Smooth muscle cell (in vitro differentiated cells): Measurements from ENCODE around the gene NRXN3. TPM values are rescaled to one million over a fixed set of nuclear protein-coding genes. Genes with fewer than 3 reads are reported as not detected.

ENCODE experiments used
- DNase-seq: peaks from one replicate; lab custom pipeline; 2025; ENCODE audit not compliant: unreplicated experiment; lab: John Stamatoyannopoulos, UW
- H2AFZ ChIP-seq: fragments of 200-600 bp; sonication (generic); 2 replicates; pipeline ENCODE4 v1.6.0; 2016; ENCODE audit warnings: antibody characterized with exemption, low read depth, mild to moderate bottlenecking
- H3F3A ChIP-seq: fragments of 200-600 bp; sonication (generic); 2 replicates; pipeline ENCODE4 v1.6.0; 2017; ENCODE audit warnings: antibody characterized with exemption, low read depth
- H3K27ac ChIP-seq: fragments of 200-600 bp; sonication (generic); 2 replicates; pipeline ENCODE4 v1.5.1; 2016; ENCODE audit warnings: low read depth, mild to moderate bottlenecking
- H3K27me3 ChIP-seq: fragments of 200-600 bp; sonication (generic); 2 replicates; pipeline ENCODE4 v1.6.1; 2016; ENCODE audit warnings: low read depth, mild to moderate bottlenecking
- H3K36me3 ChIP-seq: fragments of 200-600 bp; sonication (generic); 2 replicates; pipeline ENCODE4 v1.5.1; 2016; ENCODE audit warnings: low read depth
- H3K4me1 ChIP-seq: fragments of 200-600 bp; sonication (generic); 2 replicates; pipeline ENCODE4 v1.5.1; 2016; ENCODE audit warnings: low read depth
- H3K4me2 ChIP-seq: fragments of 200-600 bp; sonication (generic); 2 replicates; pipeline ENCODE4 v1.6.0; 2016; ENCODE audit warnings: mild to moderate bottlenecking
- H3K4me3 ChIP-seq: fragments of 200-600 bp; sonication (generic); 2 replicates; pipeline ENCODE4 v1.5.1; 2016; ENCODE audit warnings: mild to moderate bottlenecking
- H3K79me2 ChIP-seq: fragments of 200-600 bp; sonication (generic); 2 replicates; pipeline ENCODE4 v1.6.0; 2016; ENCODE audit warnings: low read depth, mild to moderate bottlenecking
- H3K9ac ChIP-seq: fragments of 200-600 bp; sonication (generic); 2 replicates; pipeline ENCODE4 v1.6.0; 2016; ENCODE audit warnings: low read depth
- H3K9me3 ChIP-seq: fragments of 200-600 bp; sonication (generic); replicated peaks from 2 replicates; pipeline ENCODE4 v1.5.1; 2016; ENCODE audit warnings: low read depth
- H4K20me1 ChIP-seq: fragments of 200-600 bp; sonication (generic); 2 replicates; pipeline ENCODE4 v1.6.0; 2016; ENCODE audit warnings: low read depth
- WGBS: methylation state at CpG from one replicate; pipeline ENCODE4 v1.1.7; 2016; ENCODE audit warnings: low lambda C conversion rate; 5-methylcytosine and 5-hydroxymethylcytosine counted together
- polyA plus RNA-seq: library from polyadenylated mRNA; unstranded; fragments of >200 nt; fragmentation: Nextera tagmentation; extraction: Ambion mirVana; gene quantifications from 2 replicates; pipeline ENCODE4 v1.2.1, GENCODE V29; 2016
- total RNA-seq: library from RNA; depleted of rRNA; stranded (reverse); fragments of >200 nt; gene quantifications from 2 replicates; pipeline ENCODE4 v1.2.3, GENCODE V29; 2014
- TF ChIP-seq, protein P1 (sequence below): fragments of 200-600 bp; sonication (generic); IDR thresholded peaks from 2 replicates; pipeline ENCODE4 v1.5.1; 2017; ENCODE audit warnings: borderline replicate concordance, mild to moderate bottlenecking, antibody characterized with exemption; ENCODE audit not compliant: insufficient read depth, poor library complexity, severe bottlenecking

NRXN3 gene
- total and polyA plus RNA-seq, 2 experiments from 2014 or later = 1.2 to 7.0 TPM

DNA sequence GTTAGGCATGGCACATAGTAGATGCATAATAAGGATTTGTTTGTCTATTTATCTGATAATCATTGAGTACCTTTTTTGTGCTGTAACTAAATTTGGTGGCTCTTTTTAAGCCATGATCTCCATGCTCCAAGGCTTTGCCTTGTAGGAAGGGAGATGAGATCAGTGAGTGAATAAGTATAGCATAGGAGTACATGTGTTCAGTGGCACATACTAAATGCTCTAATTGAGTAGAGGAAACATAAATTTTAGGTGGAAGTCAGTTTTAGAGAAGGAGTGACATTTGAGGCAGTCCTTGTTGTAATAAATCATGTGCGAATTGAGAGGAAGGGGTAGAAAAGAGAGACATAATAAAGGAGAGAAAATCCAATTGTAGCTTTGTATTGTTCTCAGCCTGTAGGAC, 482.6 kb downstream of the NRXN3 start:
- TF ChIP-seq, protein P1, sequence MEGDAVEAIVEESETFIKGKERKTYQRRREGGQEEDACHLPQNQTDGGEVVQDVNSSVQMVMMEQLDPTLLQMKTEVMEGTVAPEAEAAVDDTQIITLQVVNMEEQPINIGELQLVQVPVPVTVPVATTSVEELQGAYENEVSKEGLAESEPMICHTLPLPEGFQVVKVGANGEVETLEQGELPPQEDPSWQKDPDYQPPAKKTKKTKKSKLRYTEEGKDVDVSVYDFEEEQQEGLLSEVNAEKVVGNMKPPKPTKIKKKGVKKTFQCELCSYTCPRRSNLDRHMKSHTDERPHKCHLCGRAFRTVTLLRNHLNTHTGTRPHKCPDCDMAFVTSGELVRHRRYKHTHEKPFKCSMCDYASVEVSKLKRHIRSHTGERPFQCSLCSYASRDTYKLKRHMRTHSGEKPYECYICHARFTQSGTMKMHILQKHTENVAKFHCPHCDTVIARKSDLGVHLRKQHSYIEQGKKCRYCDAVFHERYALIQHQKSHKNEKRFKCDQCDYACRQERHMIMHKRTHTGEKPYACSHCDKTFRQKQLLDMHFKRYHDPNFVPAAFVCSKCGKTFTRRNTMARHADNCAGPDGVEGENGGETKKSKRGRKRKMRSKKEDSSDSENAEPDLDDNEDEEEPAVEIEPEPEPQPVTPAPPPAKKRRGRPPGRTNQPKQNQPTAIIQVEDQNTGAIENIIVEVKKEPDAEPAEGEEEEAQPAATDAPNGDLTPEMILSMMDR = no peak
- no peak overlapping the region for H3K9ac ChIP-seq

DNA sequence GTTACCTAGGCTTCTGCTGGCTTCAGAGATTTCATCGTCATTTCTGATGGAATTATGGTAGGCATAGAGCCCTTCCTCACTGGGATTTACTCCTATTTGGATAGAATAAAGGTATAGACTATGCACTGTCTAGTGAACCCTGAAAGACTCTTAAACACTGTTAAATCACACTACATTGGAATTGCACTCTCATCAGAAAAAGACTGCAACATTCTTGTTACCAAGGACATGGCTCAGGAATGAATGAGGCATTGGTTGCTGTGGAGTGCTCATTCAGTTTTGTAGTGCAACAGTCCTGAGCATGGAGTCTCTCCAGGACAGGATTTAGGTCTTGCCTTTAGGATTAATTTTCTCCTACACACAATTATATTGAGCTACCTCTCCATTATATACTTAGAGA, 483.0 kb downstream of the NRXN3 start:
- H3K4me2 ChIP-seq = no peak overlapping the region
- H3K4me3 ChIP-seq = no peak overlapping the region
- no peak for DNase-seq
- H3F3A ChIP-seq = no peaks in the 10 kb centered on the region
- 100% methylated on average over 1 of the region's 1 CpG for WGBS
- no peaks in the 10 kb centered on the region for H3K9me3 ChIP-seq
- no peaks in the 10 kb centered on the region for H3K27me3 ChIP-seq
- no peaks in the 10 kb centered on the region for H3K4me1 ChIP-seq
- no peak overlapping the region for H3K27ac ChIP-seq
- no peak overlapping the region for H2AFZ ChIP-seq
- H3K9ac ChIP-seq = no peak overlapping the region
- no peaks in the 10 kb centered on the region for H3K79me2 ChIP-seq
- H3K36me3 ChIP-seq = no peaks in the 10 kb centered on the region
- H4K20me1 ChIP-seq = no peaks in the 10 kb centered on the region
- TF ChIP-seq, protein P1 = no peak

More for the DNA sequence above, 482.6 kb downstream of the NRXN3 start:
- Histone ChIP-seq H3K9me3 (no peaks in the 10 kb centered on the region), H3K4me3 (no peak overlapping the region), H3K27me3 (no peaks in the 10 kb centered on the region), H3K4me1 (no peaks in the 10 kb centered on the region), H3K4me2 (no peak overlapping the region), H3K79me2 (no peaks in the 10 kb centered on the region), H3F3A (no peaks in the 10 kb centered on the region), H3K27ac (no peak overlapping the region), H3K36me3 (no peaks in the 10 kb centered on the region), H2AFZ (no peak overlapping the region), H4K20me1 (no peaks in the 10 kb centered on the region)
- DNase-seq = no peak
- 92% methylated on average over 1 of the region's 1 CpG for WGBS

DNA sequence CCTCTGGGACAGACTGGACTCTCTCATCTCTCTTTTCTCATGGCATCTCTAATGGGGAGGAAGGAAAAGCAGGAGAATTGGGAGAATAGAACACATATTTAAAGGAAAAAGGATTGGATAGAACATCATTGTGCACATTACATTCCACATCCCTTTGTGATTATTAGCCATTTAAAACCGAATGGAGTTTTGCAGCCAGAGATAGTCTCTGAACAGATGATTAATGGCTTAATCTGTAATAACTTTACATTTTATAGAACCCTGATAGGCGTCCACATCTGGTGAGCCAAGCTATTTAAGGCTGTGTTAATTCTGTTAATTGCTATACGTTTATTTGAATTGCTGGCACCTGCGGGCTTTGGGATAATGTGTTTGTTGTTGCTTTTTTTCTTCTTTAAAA, 487.3 kb downstream of the NRXN3 start:
- 88% methylated on average over 4 of the region's 4 CpGs for WGBS

DNA sequence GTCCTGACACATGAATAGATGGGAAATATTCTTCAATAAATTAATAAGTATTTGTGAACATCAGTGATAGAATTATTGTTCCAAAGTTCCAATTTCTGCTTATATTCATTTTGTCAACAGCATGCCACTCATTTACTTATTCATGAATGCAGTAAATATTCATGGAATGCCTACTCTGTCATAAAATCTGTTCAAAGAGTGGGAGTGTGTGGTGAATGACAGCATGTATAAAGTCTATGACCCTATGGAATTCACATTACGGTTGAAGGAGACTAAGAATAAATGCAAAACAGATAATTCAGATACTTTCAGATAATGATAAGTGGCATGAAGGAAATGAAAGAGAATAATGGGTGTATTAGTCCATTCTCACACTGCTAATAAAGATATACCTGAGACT, 494.7 kb downstream of the NRXN3 start:
- Histone ChIP-seq H3K4me2 (no peak overlapping the region), H3K9ac (no peak overlapping the region), H3K4me1 (no peaks in the 10 kb centered on the region), H4K20me1 (no peaks in the 10 kb centered on the region), H3K9me3 (no peaks in the 10 kb centered on the region), H3K27me3 (no peaks in the 10 kb centered on the region), H3K36me3 (no peaks in the 10 kb centered on the region), H2AFZ (no peak overlapping the region), H3F3A (no peaks in the 10 kb centered on the region), H3K27ac (no peak overlapping the region), H3K4me3 (no peak overlapping the region), H3K79me2 (no peaks in the 10 kb centered on the region)
- DNase-seq = no peak
- 59% methylated on average over 1 of the region's 1 CpG for WGBS
- TF ChIP-seq, protein P1 = no peak

More for the DNA sequence above, 487.3 kb downstream of the NRXN3 start:
- no peaks in the 10 kb centered on the region for H3K36me3 ChIP-seq
- DNase-seq = no peak
- no peak overlapping the region for H3K9ac ChIP-seq
- no peaks in the 10 kb centered on the region for H4K20me1 ChIP-seq
- TF ChIP-seq, protein P1 = no peak
- no peak overlapping the region for H3K4me2 ChIP-seq
- no peak overlapping the region for H2AFZ ChIP-seq
- H3K79me2 ChIP-seq = no peaks in the 10 kb centered on the region
- H3K4me1 ChIP-seq = no peaks in the 10 kb centered on the region
- H3K4me3 ChIP-seq = no peak overlapping the region
- H3F3A ChIP-seq = no peaks in the 10 kb centered on the region
- no peaks in the 10 kb centered on the region for H3K27me3 ChIP-seq
- H3K9me3 ChIP-seq = no peaks in the 10 kb centered on the region
- H3K27ac ChIP-seq = no peak overlapping the region
